ENCODE measurements around the gene HSF5. TPM values are rescaled to one million over a fixed set of nuclear protein-coding genes. Genes with fewer than 3 reads are reported as not detected.

Gene HSF5
- total and polyA plus RNA-seq, 2 donors (not counting 3 experiments of a cell fraction or from before 2014, with no cell fraction given), result 0.03 TPM; not detected in 1

DNA sequence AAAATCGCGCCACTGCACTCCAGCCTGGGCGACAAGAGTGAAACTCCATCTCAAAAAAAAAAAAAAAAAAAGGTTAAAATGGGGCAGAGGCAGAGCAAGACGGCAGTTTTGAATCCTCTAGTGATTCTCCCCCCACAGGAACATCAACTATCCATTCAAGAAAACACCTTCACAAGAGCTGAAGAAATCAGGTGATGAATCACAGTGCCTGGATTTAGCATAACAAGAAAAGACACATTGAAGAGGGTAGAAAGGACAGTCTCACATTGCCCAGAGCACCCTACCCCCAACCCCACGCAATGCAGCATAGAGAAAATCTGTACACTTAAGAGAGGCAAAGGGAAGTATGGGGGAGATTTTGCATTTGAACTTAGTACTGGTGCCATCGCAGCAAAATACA is 42.1 kb downstream of the HSF5 start:
- no peaks in the 10 kb centered on the region for H3K9me3 ChIP-seq (replicated peaks; ENCODE audit: control insufficient read depth, insufficient read depth, low read length)
- no peaks in the 10 kb centered on the region for H3K4me1 ChIP-seq (ENCODE audit: control insufficient read depth, extremely low read depth, insufficient read depth, low read length)
- no peaks in the 10 kb centered on the region for H4K20me1 ChIP-seq (replicated peaks; ENCODE audit: control insufficient read depth, extremely low read depth, insufficient read depth, low read length)
- H3K4me2 ChIP-seq (ENCODE audit: insufficient read depth, low read length), result no peak overlapping the region
- H3K27me3 ChIP-seq (ENCODE audit: control insufficient read depth in 2 of 2, insufficient read depth in 2 of 2, low read length in 2 of 2), result peaks cover 0 to 7% of the 10 kb centered on the region in 2 experiments
- dilution Hi-C loops (cut with MboI; ENCODE audit: extremely low pct_ligation_motif_present, low sequenced_read_pairs), result no loop called here
- H3K27ac ChIP-seq (ENCODE audit: insufficient read depth, low read depth, low read length), result no peak overlapping the region
- DNase-seq (ENCODE audit: low read depth, low spot score) (no peak), FAIRE-seq (no peak)
- H3K9ac ChIP-seq (replicated peaks; ENCODE audit: extremely low read depth, insufficient read depth, low read length), result no peak overlapping the region
- no peak overlapping the region for H3K4me3 ChIP-seq (replicated peaks in 1 of 3; ENCODE audit: insufficient read depth in 1 of 3, low read depth in 1 of 3, low read length in 3 of 3)
- H2AFZ ChIP-seq (ENCODE audit: low read depth, low read length), result no peak overlapping the region
- no peaks in the 10 kb centered on the region for H3K9me1 ChIP-seq (replicated peaks; ENCODE audit: control insufficient read depth, extremely low read depth, insufficient read depth, low read length)
- TF ChIP-seq, protein P1, sequence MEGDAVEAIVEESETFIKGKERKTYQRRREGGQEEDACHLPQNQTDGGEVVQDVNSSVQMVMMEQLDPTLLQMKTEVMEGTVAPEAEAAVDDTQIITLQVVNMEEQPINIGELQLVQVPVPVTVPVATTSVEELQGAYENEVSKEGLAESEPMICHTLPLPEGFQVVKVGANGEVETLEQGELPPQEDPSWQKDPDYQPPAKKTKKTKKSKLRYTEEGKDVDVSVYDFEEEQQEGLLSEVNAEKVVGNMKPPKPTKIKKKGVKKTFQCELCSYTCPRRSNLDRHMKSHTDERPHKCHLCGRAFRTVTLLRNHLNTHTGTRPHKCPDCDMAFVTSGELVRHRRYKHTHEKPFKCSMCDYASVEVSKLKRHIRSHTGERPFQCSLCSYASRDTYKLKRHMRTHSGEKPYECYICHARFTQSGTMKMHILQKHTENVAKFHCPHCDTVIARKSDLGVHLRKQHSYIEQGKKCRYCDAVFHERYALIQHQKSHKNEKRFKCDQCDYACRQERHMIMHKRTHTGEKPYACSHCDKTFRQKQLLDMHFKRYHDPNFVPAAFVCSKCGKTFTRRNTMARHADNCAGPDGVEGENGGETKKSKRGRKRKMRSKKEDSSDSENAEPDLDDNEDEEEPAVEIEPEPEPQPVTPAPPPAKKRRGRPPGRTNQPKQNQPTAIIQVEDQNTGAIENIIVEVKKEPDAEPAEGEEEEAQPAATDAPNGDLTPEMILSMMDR (IDR thresholded peaks at IDR 0.05; ENCODE audit: extremely low read depth in 1 of 2, insufficient read depth in 1 of 2, low read depth in 1 of 2, low read length in 2 of 2), result no peak
- TF ChIP-seq, protein P2, sequence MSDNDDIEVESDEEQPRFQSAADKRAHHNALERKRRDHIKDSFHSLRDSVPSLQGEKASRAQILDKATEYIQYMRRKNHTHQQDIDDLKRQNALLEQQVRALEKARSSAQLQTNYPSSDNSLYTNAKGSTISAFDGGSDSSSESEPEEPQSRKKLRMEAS (IDR thresholded peaks at IDR 0.05; ENCODE audit: insufficient read depth, insufficient read length), result no peak
- TF ChIP-seq FOS (IDR thresholded peaks at IDR 0.05; ENCODE audit: borderline replicate concordance, insufficient read depth, low read length) (no peak), MYC (IDR thresholded peaks at IDR 0.05; ENCODE audit: low read depth, low read length) (no peak), JUN (IDR thresholded peaks at IDR 0.05; ENCODE audit: borderline replicate concordance, insufficient read depth, insufficient read length, low read depth) (no peak), POLR2A (IDR thresholded peaks at IDR 0.05; ENCODE audit: low read depth, low read length) (no peak), GATA2 (IDR thresholded peaks at IDR 0.05; ENCODE audit: insufficient read depth, insufficient read length, low read depth, low read length) (no peak), EZH2 (IDR thresholded peaks at IDR 0.05; ENCODE audit: borderline replicate concordance, low read depth, low read length, severe bottlenecking) (no peak), POLR2AphosphoS5 (IDR thresholded peaks at IDR 0.05; ENCODE audit: insufficient read depth, low read depth, low read length) (no peak)
- ChIA-PET CTCF (interaction anchor here (0.7 to 5.0 kb wide), 2 partner anchors 46 to 129 kb away, joined by 3 to 61 read pairs; no protein-coding TSS in a partner anchor), POLR2A (no interaction called here)
- intact Hi-C loops (cut with micrococcal nuclease), result no loop called here
- no peaks in the 10 kb centered on the region for H3K36me3 ChIP-seq (ENCODE audit: control insufficient read depth in 2 of 2, extremely low read depth in 1 of 2, insufficient read depth in 2 of 2, low read length in 2 of 2)
- BruUV-seq (replicated peaks), result no TSS peak
- no peaks in the 10 kb centered on the region for H3K79me2 ChIP-seq (ENCODE audit: control insufficient read depth, insufficient read depth, low read length)
